GM23248 (cell line): ENCODE measurements around the gene CFAP157. TPM values are rescaled to one million over a fixed set of nuclear protein-coding genes. Genes with fewer than 3 reads are reported as not detected.

Source experiments
- DNase-seq: peaks from one replicate; pipeline ENCODE4 v3.0.0-alpha.2; 2015
- H2AFZ ChIP-seq: fragments of 200-600 bp; sonication (generic); 2 replicates; pipeline ENCODE4 v1.6.1; 2016; ENCODE audit warnings: antibody characterized with exemption
- H3F3A ChIP-seq: fragments of 200-600 bp; sonication (generic); 2 replicates; pipeline ENCODE4 v1.6.1; 2016; ENCODE audit warnings: mild to moderate bottlenecking, antibody characterized with exemption, mixed run types; ENCODE audit not compliant: insufficient read depth
- H3K27ac ChIP-seq: fragments of 200-600 bp; sonication (generic); 2 replicates; pipeline ENCODE4 v1.5.1; 2016; ENCODE audit warnings: mild to moderate bottlenecking
- H3K27me3 ChIP-seq: fragments of 200-600 bp; sonication (generic); replicated peaks from 2 replicates; pipeline ENCODE4 v1.6.1; 2016; ENCODE audit warnings: mild to moderate bottlenecking; ENCODE audit not compliant: insufficient read depth
- H3K36me3 ChIP-seq: fragments of 200-600 bp; sonication (generic); 2 replicates; pipeline ENCODE4 v1.6.1; 2016; ENCODE audit warnings: low read depth, mild to moderate bottlenecking
- H3K4me1 ChIP-seq: fragments of 200-600 bp; sonication (generic); 2 replicates; pipeline ENCODE4 v1.6.1; 2016; ENCODE audit warnings: mild to moderate bottlenecking; ENCODE audit not compliant: insufficient read depth
- H3K4me2 ChIP-seq: fragments of 200-600 bp; sonication (generic); one replicate; pipeline ENCODE4 v1.6.1; 2016; ENCODE audit warnings: mild to moderate bottlenecking; ENCODE audit not compliant: unreplicated experiment
- H3K4me3 ChIP-seq: fragments of 200-600 bp; sonication (generic); 2 replicates; pipeline ENCODE4 v1.5.1; 2016; ENCODE audit warnings: mild to moderate bottlenecking
- H3K79me2 ChIP-seq: fragments of 200-600 bp; sonication (generic); 2 replicates; pipeline ENCODE4 v1.6.1; 2016; ENCODE audit warnings: mild to moderate bottlenecking; ENCODE audit not compliant: insufficient read depth
- H3K9ac ChIP-seq: fragments of 200-600 bp; sonication (generic); 2 replicates; pipeline ENCODE4 v1.6.1; 2016; ENCODE audit warnings: mild to moderate bottlenecking
- H3K9me2 ChIP-seq: fragments of 200-600 bp; sonication (generic); 2 replicates; pipeline ENCODE4 v1.6.1; 2016; ENCODE audit warnings: mixed run types, mild to moderate bottlenecking, moderate library complexity; ENCODE audit not compliant: insufficient read depth
- H3K9me3 ChIP-seq: fragments of 200-600 bp; sonication (generic); one replicate; pipeline ENCODE4 v1.6.1; 2017; ENCODE audit warnings: low read depth
- H4K20me1 ChIP-seq: fragments of 200-600 bp; sonication (generic); 2 replicates; pipeline ENCODE4 v1.6.0; 2016; ENCODE audit not compliant: insufficient read depth
- EZH2 ChIP-seq: fragments of 200-600 bp; sonication (generic); IDR thresholded peaks from 2 replicates; pipeline ENCODE4 v1.6.1; 2018; ENCODE audit warnings: antibody characterized with exemption, mild to moderate bottlenecking; ENCODE audit not compliant: insufficient read depth, poor library complexity, severe bottlenecking
- EZH2phosphoT487 ChIP-seq: fragments of 200-600 bp; sonication (generic); IDR thresholded peaks from 2 replicates; pipeline ENCODE4 v1.6.1; 2018; ENCODE audit warnings: antibody characterized with exemption, moderate library complexity, mild to moderate bottlenecking, low read depth; ENCODE audit not compliant: insufficient read depth
- WGBS, 2 experiments: methylation state at CpG; one replicate each; pipeline ENCODE4 v1.1.6; 2015 to 2017; ENCODE audit warnings: low lambda C conversion rate in 2 of 2, low coverage in 1 of 2; ENCODE audit errors: missing lambda C conversion rate in 2 of 2; 5-methylcytosine and 5-hydroxymethylcytosine counted together
- in situ Hi-C: fragments of 300-500 bp; cut with MboI; formaldehyde crosslinking; loops from 2 replicates; pipeline ENCODE4 v1.15.0; 2020
- polyA plus RNA-seq: library from polyadenylated mRNA; unstranded; fragments of >200 nt; fragmentation: Nextera tagmentation; extraction: Ambion mirVana; gene quantifications from 2 replicates; pipeline ENCODE4 v1.2.1, GENCODE V29; 2016
- total RNA-seq: library from RNA; depleted of rRNA; stranded (reverse); fragments of >200 nt; shearing (Covaris generic); gene quantifications from 2 replicates; pipeline ENCODE4 v1.2.3, GENCODE V29; 2014

The CFAP157 gene
- total and polyA plus RNA-seq, 2 experiments from 2014 or later: 0.55 TPM; not detected in 1

DNA sequence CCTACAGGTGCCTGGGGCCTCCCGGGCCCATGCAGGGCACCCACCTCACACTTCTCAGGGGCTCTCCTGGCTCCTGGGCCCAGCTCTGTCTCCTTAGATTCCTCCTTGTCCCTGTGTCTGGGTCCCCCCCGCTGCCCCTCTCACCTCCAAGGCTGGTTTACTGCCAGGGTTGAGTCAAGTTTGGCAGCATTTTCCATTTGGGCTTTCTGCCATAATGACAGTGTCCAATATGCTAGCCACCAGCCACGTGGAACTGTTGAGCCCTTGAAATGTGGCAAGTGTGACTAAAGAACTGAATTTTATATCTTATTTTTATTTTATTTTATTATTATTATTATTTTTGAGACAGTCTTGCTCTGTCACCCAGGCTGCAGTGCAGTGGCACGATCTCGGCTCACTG, 11.0 kb downstream of the CFAP157 start:
- no peak overlapping the region for H2AFZ ChIP-seq
- H3K4me3 ChIP-seq: no peak overlapping the region
- no peaks in the 10 kb centered on the region for H3K36me3 ChIP-seq
- peaks cover 11% of the 10 kb centered on the region for H3K79me2 ChIP-seq
- WGBS, 2 experiments: 59 to 70% methylated on average over 5 of the region's 5 CpGs
- H3K27me3 ChIP-seq: no peaks in the 10 kb centered on the region
- TF ChIP-seq EZH2 (no peak), EZH2phosphoT487 (no peak)
- H3K4me2 ChIP-seq: no peak overlapping the region
- H3K4me1 ChIP-seq: peaks cover 12% of the 10 kb centered on the region
- no peaks in the 10 kb centered on the region for H4K20me1 ChIP-seq
- H3K9me3 ChIP-seq: no peaks in the 10 kb centered on the region
- in situ Hi-C loops: no loop called here
- H3F3A ChIP-seq: peaks cover 2% of the 10 kb centered on the region; the same call in 1 of the 2 replicates
- no peak overlapping the region for H3K27ac ChIP-seq
- no peaks in the 10 kb centered on the region for H3K9me2 ChIP-seq
- no peak overlapping the region for H3K9ac ChIP-seq
- DNase-seq: no peak

DNA sequence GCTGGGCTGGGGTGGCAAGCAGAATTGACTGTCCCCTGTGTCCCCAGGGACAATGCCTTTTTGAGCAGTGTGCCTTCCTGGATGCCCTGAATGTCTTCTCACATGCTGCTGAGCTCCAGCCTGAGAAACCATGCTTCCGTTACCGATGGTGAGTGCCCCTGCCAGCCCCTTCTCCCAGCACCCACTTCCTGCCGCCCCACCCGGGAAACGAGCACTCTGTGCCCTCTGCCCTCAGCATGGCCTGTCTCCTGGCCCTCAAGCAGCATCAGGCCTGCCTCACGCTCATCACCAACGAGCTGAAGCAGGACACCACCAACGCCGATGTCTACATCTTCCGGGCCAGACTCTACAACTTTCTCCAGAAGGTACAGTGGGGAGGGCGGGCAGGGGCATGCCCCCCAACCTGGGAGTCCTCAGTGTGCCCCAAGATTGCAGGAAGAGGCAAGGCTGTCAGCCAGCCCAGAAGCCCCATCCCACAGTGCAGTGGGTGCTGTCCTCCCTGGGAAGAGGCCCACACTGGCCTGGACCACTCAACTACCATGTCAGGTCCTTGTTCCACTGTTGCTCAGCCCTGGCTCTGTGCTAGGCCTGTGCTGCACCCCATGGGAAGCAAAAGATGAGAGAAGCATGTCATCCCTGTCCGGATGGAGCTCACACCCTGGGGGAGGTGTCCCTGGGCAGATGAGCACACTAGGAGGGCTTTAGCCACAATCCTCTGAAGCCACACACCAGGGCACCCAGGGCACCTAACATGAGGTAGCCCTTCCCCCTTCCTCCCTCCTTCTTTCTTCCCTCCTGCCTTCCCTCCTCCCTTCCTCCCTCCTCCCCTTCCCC, 13.5 kb downstream of the CFAP157 start:
- DNase-seq: no peak
- Histone ChIP-seq H3F3A (peaks cover 9% of the 10 kb centered on the region; the same call in 1 of the 2 replicates), H3K4me2 (no peak overlapping the region), H3K9me3 (no peaks in the 10 kb centered on the region), H3K36me3 (no peaks in the 10 kb centered on the region), H3K4me3 (no peak overlapping the region), H3K9me2 (no peaks in the 10 kb centered on the region), H2AFZ (no peak overlapping the region), H3K79me2 (no peaks in the 10 kb centered on the region), H3K4me1 (peaks cover 18% of the 10 kb centered on the region), H4K20me1 (no peaks in the 10 kb centered on the region), H3K9ac (no peak overlapping the region), H3K27ac (no peak overlapping the region), H3K27me3 (no peaks in the 10 kb centered on the region)
- WGBS, 2 experiments: 77 to 83% methylated on average over 12 of the region's 12 CpGs
- TF ChIP-seq EZH2phosphoT487 (no peak), EZH2 (no peak)
- in situ Hi-C loops: no loop called here

DNA sequence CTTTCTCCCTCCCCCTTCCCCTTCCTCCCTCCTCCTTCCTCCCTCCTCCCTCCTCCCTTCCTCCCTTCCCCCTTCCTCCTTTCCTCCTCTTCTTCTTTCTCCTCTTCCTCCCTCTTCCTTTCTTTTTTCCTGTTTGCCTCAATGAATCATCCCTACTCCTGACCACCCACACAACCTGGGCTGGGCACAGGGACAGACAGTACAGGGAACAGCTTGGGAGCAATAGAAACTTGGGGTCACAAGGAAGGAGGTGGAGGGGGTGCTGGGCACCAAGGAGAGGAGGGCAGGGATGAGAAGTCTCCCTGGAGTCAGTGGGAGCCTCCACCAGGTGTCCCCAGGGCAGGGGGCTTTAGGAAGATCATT, 14.1 kb downstream of the CFAP157 start:
- no peak for DNase-seq
- no peaks in the 10 kb centered on the region for H4K20me1 ChIP-seq
- no peaks in the 10 kb centered on the region for H3K27me3 ChIP-seq
- in situ Hi-C loops: no loop called here
- H3K4me2 ChIP-seq: no peak overlapping the region
- H3K9me2 ChIP-seq: no peaks in the 10 kb centered on the region
- no peaks in the 10 kb centered on the region for H3K36me3 ChIP-seq
- no peaks in the 10 kb centered on the region for H3K9me3 ChIP-seq
- H3K4me3 ChIP-seq: no peak overlapping the region
- H3F3A ChIP-seq: peaks cover 9% of the 10 kb centered on the region; the same call in 1 of the 2 replicates
- no peak overlapping the region for H2AFZ ChIP-seq
- H3K4me1 ChIP-seq: peaks cover 18% of the 10 kb centered on the region
- H3K27ac ChIP-seq: no peak overlapping the region
- no peak overlapping the region for H3K9ac ChIP-seq
- TF ChIP-seq EZH2 (no peak), EZH2phosphoT487 (no peak)
- H3K79me2 ChIP-seq: no peaks in the 10 kb centered on the region

DNA sequence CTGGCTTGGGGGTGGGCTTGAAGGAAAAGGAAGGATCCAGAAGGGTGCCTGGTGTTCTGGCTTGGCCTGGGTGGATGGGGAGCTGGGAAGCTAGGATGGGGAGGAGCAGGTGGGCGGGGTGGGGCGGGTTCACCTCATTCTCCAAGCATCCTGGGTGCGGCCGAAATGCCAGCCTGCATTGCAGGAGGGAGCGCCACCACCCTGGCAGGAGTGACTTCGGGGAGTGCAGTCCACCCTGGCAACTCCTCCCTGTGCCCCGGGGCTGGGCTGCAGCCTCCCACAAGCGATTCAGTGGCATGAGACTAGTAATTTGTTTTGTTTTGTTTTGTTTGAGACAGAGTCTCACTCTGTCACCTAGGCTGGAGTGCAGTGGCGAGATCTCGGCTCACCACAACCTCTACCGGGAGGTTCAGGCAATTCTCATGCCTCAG, 14.6 kb downstream of the CFAP157 start:
- Histone ChIP-seq H3K36me3 (no peaks in the 10 kb centered on the region), H3K27me3 (no peaks in the 10 kb centered on the region), H3K4me1 (peaks cover 15% of the 10 kb centered on the region), H3K9me3 (no peaks in the 10 kb centered on the region), H3K4me2 (no peak overlapping the region), H3K9me2 (no peaks in the 10 kb centered on the region), H4K20me1 (no peaks in the 10 kb centered on the region), H3K9ac (no peak overlapping the region), H3K4me3 (no peak overlapping the region), H3K79me2 (no peaks in the 10 kb centered on the region), H3K27ac (no peak overlapping the region), H3F3A (peaks cover 9% of the 10 kb centered on the region; the same call in 1 of the 2 replicates), H2AFZ (no peak overlapping the region)
- no peak for TF ChIP-seq EZH2phosphoT487
- in situ Hi-C loops: no loop called here
- no peak for DNase-seq
- WGBS, 2 experiments: 71 to 77% methylated on average over 8 to 11 of the region's 11 CpGs
